Measurements from ENCODE around the gene BLID. TPM values are rescaled to one million over a fixed set of nuclear protein-coding genes. Genes with fewer than 3 reads are reported as not detected.

BLID gene
- total RNA-seq, 1 donor from 2014 or later = not detected

- Mint-ChIP-seq H3K36me3 (peaks cover 6% of the 10 kb centered on the region), H3K4me1 (peaks cover 17% of the 10 kb centered on the region), H3K4me3 (no peak overlapping the region), H3K27ac (no peak overlapping the region), H3K9me3 (no peaks in the 10 kb centered on the region), H3K27me3 (ENCODE audit: insufficient read depth, low read depth) (peaks cover 2% of the 10 kb centered on the region)
- H3K36me3 ChIP-seq = no peaks in the 10 kb centered on the region
- no peaks in the 10 kb centered on the region for H3F3A ChIP-seq (ENCODE audit: low read depth)
- H3K9ac ChIP-seq = no peak overlapping the region
- TF ChIP-seq EZH2 (IDR thresholded peaks at IDR 0.05) (no peak), CTCF (IDR thresholded peaks at IDR 0.05) (no peak), EZH2phosphoT487 (IDR thresholded peaks at IDR 0.05) (no peak)
- H3K27ac ChIP-seq = no peak overlapping the region
- H4K20me1 ChIP-seq (ENCODE audit: low read depth) = no peaks in the 10 kb centered on the region
- H3K9me3 ChIP-seq (ENCODE audit: low read depth) = no peaks in the 10 kb centered on the region
- no peak overlapping the region for H2AFZ ChIP-seq (replicated peaks)
- no peak overlapping the region for H3K4me3 ChIP-seq
- H3K4me2 ChIP-seq = no peak overlapping the region
- H3K79me2 ChIP-seq (ENCODE audit: low read depth) = no peaks in the 10 kb centered on the region
- DNase-seq (ENCODE audit: low spot score) = no peak
- H3K27me3 ChIP-seq = no peaks in the 10 kb centered on the region
- no peaks in the 10 kb centered on the region for H3K4me1 ChIP-seq
Measured at GRCh38 chr11:122127020-122127419, 11.0 kb upstream of the BLID start.

GRCh38 chr11:122126024-122126688 is 10.1 kb upstream of the BLID start:
- Mint-ChIP-seq H3K36me3 (peaks cover 6% of the 10 kb centered on the region), H3K4me1 (peaks cover 17% of the 10 kb centered on the region), H3K27ac (no peak overlapping the region), H3K4me3 (no peak overlapping the region), H3K27me3 (ENCODE audit: insufficient read depth, low read depth) (peaks cover 2% of the 10 kb centered on the region), H3K9me3 (no peaks in the 10 kb centered on the region)
- H3K79me2 ChIP-seq (ENCODE audit: low read depth) = no peaks in the 10 kb centered on the region
- H3F3A ChIP-seq (ENCODE audit: low read depth) = no peaks in the 10 kb centered on the region
- H3K4me1 ChIP-seq = no peaks in the 10 kb centered on the region
- H3K27ac ChIP-seq = no peak overlapping the region
- no peaks in the 10 kb centered on the region for H3K9me3 ChIP-seq (ENCODE audit: low read depth)
- no peak for DNase-seq (ENCODE audit: low spot score)
- H3K9ac ChIP-seq = no peak overlapping the region
- TF ChIP-seq EZH2 (IDR thresholded peaks at IDR 0.05) (no peak), EZH2phosphoT487 (IDR thresholded peaks at IDR 0.05) (no peak), CTCF (IDR thresholded peaks at IDR 0.05) (no peak)
- H4K20me1 ChIP-seq (ENCODE audit: low read depth) = no peaks in the 10 kb centered on the region
- H3K36me3 ChIP-seq = no peaks in the 10 kb centered on the region
- H3K4me3 ChIP-seq = no peak overlapping the region
- no peak overlapping the region for H2AFZ ChIP-seq (replicated peaks)
- no peaks in the 10 kb centered on the region for H3K27me3 ChIP-seq
- no peak overlapping the region for H3K4me2 ChIP-seq

- Mint-ChIP-seq H3K27ac (no peak overlapping the region), H3K4me1 (peaks cover 17% of the 10 kb centered on the region), H3K36me3 (peaks cover 11% of the 10 kb centered on the region), H3K4me3 (no peak overlapping the region), H3K9me3 (no peaks in the 10 kb centered on the region), H3K27me3 (ENCODE audit: insufficient read depth, low read depth) (peaks cover 2% of the 10 kb centered on the region)
- Histone ChIP-seq H3K4me2 (no peak overlapping the region), H3K79me2 (ENCODE audit: low read depth) (no peaks in the 10 kb centered on the region), H4K20me1 (ENCODE audit: low read depth) (no peaks in the 10 kb centered on the region), H2AFZ (replicated peaks) (no peak overlapping the region), H3K4me3 (no peak overlapping the region), H3K36me3 (no peaks in the 10 kb centered on the region), H3F3A (ENCODE audit: low read depth) (no peaks in the 10 kb centered on the region), H3K9me3 (ENCODE audit: low read depth) (no peaks in the 10 kb centered on the region), H3K4me1 (no peaks in the 10 kb centered on the region), H3K27me3 (no peaks in the 10 kb centered on the region), H3K27ac (no peak overlapping the region), H3K9ac (no peak overlapping the region)
- no peak for DNase-seq (ENCODE audit: low spot score)
- no peak for TF ChIP-seq CTCF (IDR thresholded peaks at IDR 0.05)
- no peak for TF ChIP-seq EZH2phosphoT487 (IDR thresholded peaks at IDR 0.05)
- TF ChIP-seq EZH2 (IDR thresholded peaks at IDR 0.05) = no peak
Measured at GRCh38 chr11:122123263-122123929, 7.4 kb upstream of the BLID start.
